Measurements from ENCODE around the gene RPRD1B. TPM values are rescaled to one million over a fixed set of nuclear protein-coding genes. Genes with fewer than 3 reads are reported as not detected.

The RPRD1B gene
- total RNA-seq, 2 experiments from 2014 or later: 54.8 to 55.7 TPM

GRCh38 chr20:38092915-38093314 is 59.4 kb downstream of the RPRD1B start:
- no peak overlapping the region for H3K4me3 Mint-ChIP-seq
- no peaks in the 10 kb centered on the region for H3K27me3 ChIP-seq (ENCODE audit: control insufficient read depth in 1 of 2, insufficient read depth in 2 of 2, low read length in 2 of 2)
- peaks cover 40% of the 10 kb centered on the region for H3K36me3 Mint-ChIP-seq (ENCODE audit: low read depth)
- TF ChIP-seq, protein P1, sequence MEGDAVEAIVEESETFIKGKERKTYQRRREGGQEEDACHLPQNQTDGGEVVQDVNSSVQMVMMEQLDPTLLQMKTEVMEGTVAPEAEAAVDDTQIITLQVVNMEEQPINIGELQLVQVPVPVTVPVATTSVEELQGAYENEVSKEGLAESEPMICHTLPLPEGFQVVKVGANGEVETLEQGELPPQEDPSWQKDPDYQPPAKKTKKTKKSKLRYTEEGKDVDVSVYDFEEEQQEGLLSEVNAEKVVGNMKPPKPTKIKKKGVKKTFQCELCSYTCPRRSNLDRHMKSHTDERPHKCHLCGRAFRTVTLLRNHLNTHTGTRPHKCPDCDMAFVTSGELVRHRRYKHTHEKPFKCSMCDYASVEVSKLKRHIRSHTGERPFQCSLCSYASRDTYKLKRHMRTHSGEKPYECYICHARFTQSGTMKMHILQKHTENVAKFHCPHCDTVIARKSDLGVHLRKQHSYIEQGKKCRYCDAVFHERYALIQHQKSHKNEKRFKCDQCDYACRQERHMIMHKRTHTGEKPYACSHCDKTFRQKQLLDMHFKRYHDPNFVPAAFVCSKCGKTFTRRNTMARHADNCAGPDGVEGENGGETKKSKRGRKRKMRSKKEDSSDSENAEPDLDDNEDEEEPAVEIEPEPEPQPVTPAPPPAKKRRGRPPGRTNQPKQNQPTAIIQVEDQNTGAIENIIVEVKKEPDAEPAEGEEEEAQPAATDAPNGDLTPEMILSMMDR (IDR thresholded peaks at IDR 0.05): no peak
- no peaks in the 10 kb centered on the region for H3K9me3 ChIP-seq (ENCODE audit: control insufficient read depth in 1 of 2, insufficient read depth in 1 of 2, low read length in 2 of 2)
- H3K4me1 Mint-ChIP-seq (ENCODE audit: low read depth): peaks cover 21% of the 10 kb centered on the region
- no peaks in the 10 kb centered on the region for H3K9me3 Mint-ChIP-seq
- no peak overlapping the region for H3K4me3 ChIP-seq (ENCODE audit: low read length)
- intact Hi-C loops (cut with DNase I, micrococcal nuclease): no loop called here
- H3K27me3 Mint-ChIP-seq: no peaks in the 10 kb centered on the region
- ChIA-PET CTCF (interaction anchor here (0.7 to 1.3 kb wide), 3 partner anchors 20 to 437 kb away, joined by 3 to 4 read pairs (median 3); no protein-coding TSS in a partner anchor), POLR2A (no interaction called here)
- no peak for ATAC-seq (ENCODE audit: poor library complexity)
- H3K27ac Mint-ChIP-seq: no peak overlapping the region
- peaks cover 25% of the 10 kb centered on the region for H3K36me3 ChIP-seq (ENCODE audit: insufficient read depth, low read length)
- no peak for DNase-seq
- H3K27ac ChIP-seq (ENCODE audit: low read depth in 1 of 2, low read length in 2 of 2): no peak overlapping the region
- H3K4me1 ChIP-seq (ENCODE audit: insufficient read depth, low read length): peaks cover 26% of the 10 kb centered on the region

GRCh38 chr20:38093641-38094077 is 60.1 kb downstream of the RPRD1B start:
- TF ChIP-seq, protein P1 (IDR thresholded peaks at IDR 0.05): no peak
- ATAC-seq (ENCODE audit: poor library complexity): no peak
- no peak for DNase-seq
- Histone ChIP-seq H3K9me3 (ENCODE audit: control insufficient read depth in 1 of 2, insufficient read depth in 1 of 2, low read length in 2 of 2) (no peaks in the 10 kb centered on the region), H3K4me3 (ENCODE audit: low read length) (no peak overlapping the region), H3K27me3 (ENCODE audit: control insufficient read depth in 1 of 2, insufficient read depth in 2 of 2, low read length in 2 of 2) (no peaks in the 10 kb centered on the region), H3K36me3 (ENCODE audit: insufficient read depth, low read length) (peaks cover 17% of the 10 kb centered on the region), H3K27ac (ENCODE audit: low read depth in 1 of 2, low read length in 2 of 2) (no peak overlapping the region), H3K4me1 (ENCODE audit: insufficient read depth, low read length) (peaks cover 26% of the 10 kb centered on the region)
- POLR2A ChIA-PET: no interaction called here
- Mint-ChIP-seq H3K27ac (peak overlapping the region; percentile 59), H3K27me3 (no peaks in the 10 kb centered on the region), H3K36me3 (ENCODE audit: low read depth) (peaks cover 33% of the 10 kb centered on the region), H3K4me1 (ENCODE audit: low read depth) (peaks cover 21% of the 10 kb centered on the region), H3K9me3 (no peaks in the 10 kb centered on the region), H3K4me3 (no peak overlapping the region)
- CTCF ChIA-PET: interaction anchor here (0.8 to 1.3 kb wide), 2 partner anchors 20 to 44 kb away, joined by 3 read pairs; no protein-coding TSS in a partner anchor
- intact Hi-C loops (cut with DNase I, micrococcal nuclease): no loop called here

GRCh38 chr20:38094373-38094891 is 60.9 kb downstream of the RPRD1B start:
- H3K4me1 ChIP-seq (ENCODE audit: insufficient read depth, low read length): peaks cover 26% of the 10 kb centered on the region
- Mint-ChIP-seq H3K27ac (peak overlapping the region; percentile 59), H3K4me1 (ENCODE audit: low read depth) (peaks cover 21% of the 10 kb centered on the region), H3K27me3 (no peaks in the 10 kb centered on the region), H3K36me3 (ENCODE audit: low read depth) (peaks cover 25% of the 10 kb centered on the region), H3K9me3 (no peaks in the 10 kb centered on the region), H3K4me3 (no peak overlapping the region)
- peaks cover 14% of the 10 kb centered on the region for H3K36me3 ChIP-seq (ENCODE audit: insufficient read depth, low read length)
- ChIA-PET CTCF (no interaction called here), POLR2A (no interaction called here)
- H3K27ac ChIP-seq (ENCODE audit: low read depth in 1 of 2, low read length in 2 of 2): peak overlapping the region in 1 of 2 donors; percentile 8
- no peak overlapping the region for H3K4me3 ChIP-seq (ENCODE audit: low read length)
- peak in 4 of 14 experiments; percentile 32 to 73 (median 70) for DNase-seq
- ATAC-seq (ENCODE audit: poor library complexity): peak; percentile 78
- no peaks in the 10 kb centered on the region for H3K27me3 ChIP-seq (ENCODE audit: control insufficient read depth in 1 of 2, insufficient read depth in 2 of 2, low read length in 2 of 2)
- H3K9me3 ChIP-seq (ENCODE audit: control insufficient read depth in 1 of 2, insufficient read depth in 1 of 2, low read length in 2 of 2): no peaks in the 10 kb centered on the region
- TF ChIP-seq, protein P1 (IDR thresholded peaks at IDR 0.05): no peak
- intact Hi-C loops (cut with DNase I, micrococcal nuclease): no loop called here

Measured in CD4-positive, alpha-beta T cell (primary cell).